Left ventricle myocardium inferior (tissue), 1 donor: ENCODE measurements around the gene FAM181A. TPM values are rescaled to one million over a fixed set of nuclear protein-coding genes. Genes with fewer than 3 reads are reported as not detected.

ENCODE experiments used
- DNase-seq: peaks from one replicate; pipeline ENCODE4 v3.0.0-alpha.2; 2020
- H3K27ac ChIP-seq: fragments of 200-600 bp; replicated peaks from 2 replicates; pipeline ENCODE4 v1.8.0; 2021
- H3K27me3 ChIP-seq: fragments of 200-600 bp; 2 replicates; pipeline ENCODE4 v1.8.0; 2021; ENCODE audit warnings: low read depth
- H3K36me3 ChIP-seq: fragments of 200-600 bp; 2 replicates; pipeline ENCODE4 v1.8.0; 2021
- H3K4me1 ChIP-seq: fragments of 200-600 bp; 2 replicates; pipeline ENCODE4 v1.8.0; 2021
- H3K4me3 ChIP-seq: fragments of 200-600 bp; 2 replicates; pipeline ENCODE4 v1.8.0; 2021; ENCODE audit warnings: mild to moderate bottlenecking, moderate library complexity
- H3K9me3 ChIP-seq: fragments of 200-600 bp; replicated peaks from 2 replicates; pipeline ENCODE4 v1.8.0; 2021
- CTCF ChIP-seq: fragments of 200-600 bp; IDR thresholded peaks from 2 replicates; pipeline ENCODE4 v1.8.0; 2021; ENCODE audit warnings: antibody characterized with exemption, mild to moderate bottlenecking, borderline replicate concordance
- intact Hi-C: fragments of 100-400 bp; cut with micrococcal nuclease; formaldehyde crosslinking; loops from one replicate; pipeline ENCODE4 v1.11.0; 2022
- total RNA-seq: library from RNA; stranded (reverse); fragmentation: NEBNext Ultra II Directional; extraction: Animal tissue kit (Norgen Biotek cat#: 25700); gene quantifications from one replicate; pipeline ENCODE4 v1.2.1, GENCODE V29; 2021
- donor health status: DM: no; HTN: yes; CAD: no; lungs with severe emphysema.

Gene FAM181A
- total RNA-seq, 1 donor from 2014 or later = not detected

GRCh38 chr14:93898731-93899130 lies 28.4 kb upstream of the FAM181A start:
- Histone ChIP-seq H3K36me3 (no peaks in the 10 kb centered on the region), H3K4me3 (no peak overlapping the region), H3K9me3 (no peaks in the 10 kb centered on the region), H3K27me3 (peaks cover 28% of the 10 kb centered on the region), H3K27ac (no peak overlapping the region), H3K4me1 (no peaks in the 10 kb centered on the region)
- no peak for DNase-seq
- TF ChIP-seq CTCF = no peak
- intact Hi-C loops = no loop called here

GRCh38 chr14:93901813-93902212 lies 25.3 kb upstream of the FAM181A start:
- H3K4me1 ChIP-seq = no peaks in the 10 kb centered on the region
- no peaks in the 10 kb centered on the region for H3K36me3 ChIP-seq
- no peak overlapping the region for H3K27ac ChIP-seq
- no peak overlapping the region for H3K4me3 ChIP-seq
- no peaks in the 10 kb centered on the region for H3K9me3 ChIP-seq
- DNase-seq = no peak
- TF ChIP-seq CTCF = no peak
- intact Hi-C loops = no loop called here
- peaks cover 39% of the 10 kb centered on the region for H3K27me3 ChIP-seq

- Histone ChIP-seq H3K4me3 (no peak overlapping the region), H3K27me3 (peaks cover 39% of the 10 kb centered on the region), H3K27ac (no peak overlapping the region), H3K36me3 (no peaks in the 10 kb centered on the region), H3K4me1 (no peaks in the 10 kb centered on the region), H3K9me3 (no peaks in the 10 kb centered on the region)
- no peak for DNase-seq
- intact Hi-C loops = no loop called here
- TF ChIP-seq CTCF = no peak
These were observed 24.4 kb upstream of the FAM181A start for GRCh38 chr14:93902619-93903307.

- intact Hi-C loops = no loop called here
- Histone ChIP-seq H3K9me3 (no peaks in the 10 kb centered on the region), H3K36me3 (no peaks in the 10 kb centered on the region), H3K27me3 (peaks cover 39% of the 10 kb centered on the region), H3K4me3 (no peak overlapping the region), H3K4me1 (no peaks in the 10 kb centered on the region), H3K27ac (no peak overlapping the region)
- TF ChIP-seq CTCF = peak; percentile 50
- no peak for DNase-seq
These were observed 23.6 kb upstream of the FAM181A start for GRCh38 chr14:93903342-93904184.

GRCh38 chr14:93905623-93906022 lies 21.5 kb upstream of the FAM181A start:
- TF ChIP-seq CTCF = no peak
- Histone ChIP-seq H3K36me3 (no peaks in the 10 kb centered on the region), H3K4me1 (no peaks in the 10 kb centered on the region), H3K27me3 (peaks cover 34% of the 10 kb centered on the region), H3K4me3 (no peak overlapping the region), H3K27ac (no peak overlapping the region), H3K9me3 (no peaks in the 10 kb centered on the region)
- intact Hi-C loops = no loop called here
- no peak for DNase-seq
